Nephron (organoid): ENCODE results near the gene ANAPC5.
"Not testable (repeated sequence)": the region's sequence is repeated elsewhere in the genome, so short reads cannot be mapped to it uniquely, and the experiment has no call there.

Source experiments
- H3K27ac Mint-ChIP-seq, 3 experiments: 2 replicates each; pipeline ENCODE4 v1.8.0; 2020; ENCODE audit warnings: mixed read lengths in 3 of 3, mild to moderate bottlenecking in 2 of 3, moderate library complexity in 1 of 3
- H3K27me3 Mint-ChIP-seq: 2 replicates; pipeline ENCODE4 v1.8.0; 2021; ENCODE audit warnings: low read depth, mild to moderate bottlenecking, moderate library complexity, mixed read lengths
- H3K36me3 Mint-ChIP-seq: 2 replicates; pipeline ENCODE4 v1.8.0; 2020; ENCODE audit warnings: low read depth, mixed read lengths
- H3K4me1 Mint-ChIP-seq: 2 replicates; pipeline ENCODE4 v1.8.0; 2020; ENCODE audit warnings: mixed read lengths
- H3K4me3 Mint-ChIP-seq, 3 experiments: 2 replicates each; pipeline ENCODE4 v1.8.0; 2020; ENCODE audit warnings: mild to moderate bottlenecking in 3 of 3, mixed read lengths in 3 of 3, moderate library complexity in 2 of 3
- H3K9me3 Mint-ChIP-seq: 2 replicates; pipeline ENCODE4 v1.8.0; 2020; ENCODE audit warnings: mixed read lengths
- TF ChIP-seq, protein P1 (sequence below), 3 experiments: fragments of 200-600 bp; sonication (generic); IDR thresholded peaks; one replicate each; pipeline ENCODE4 v1.5.0; 2021; ENCODE audit warnings: antibody characterized with exemption in 3 of 3; ENCODE audit not compliant: unreplicated experiment in 3 of 3

Gene ANAPC5

DNA sequence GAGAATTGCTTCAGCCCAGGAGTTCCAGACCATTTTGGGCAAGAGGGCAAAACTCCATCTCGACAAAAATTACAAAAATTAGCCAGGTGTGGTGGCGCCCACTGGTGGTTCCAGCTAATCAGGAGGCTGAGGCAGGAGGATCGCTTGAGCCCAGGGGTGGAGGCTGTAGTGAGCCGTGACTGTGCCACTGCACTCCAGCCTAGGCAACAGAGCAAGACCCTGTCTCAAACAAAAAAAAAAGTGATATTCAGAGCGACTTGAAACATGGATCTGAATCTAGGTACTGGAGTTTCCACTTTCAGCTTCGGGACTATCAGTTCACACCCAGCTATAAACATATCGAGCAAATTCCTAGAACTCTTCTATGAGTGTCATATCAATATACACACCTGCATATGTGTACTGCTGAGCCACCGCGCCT lies 31.4 kb upstream of the ANAPC5 start:
- H3K9me3 Mint-ChIP-seq = no peaks in the 10 kb centered on the region
- no peak overlapping the region for H3K27ac Mint-ChIP-seq
- H3K4me3 Mint-ChIP-seq = no peak overlapping the region
- TF ChIP-seq, protein P1, sequence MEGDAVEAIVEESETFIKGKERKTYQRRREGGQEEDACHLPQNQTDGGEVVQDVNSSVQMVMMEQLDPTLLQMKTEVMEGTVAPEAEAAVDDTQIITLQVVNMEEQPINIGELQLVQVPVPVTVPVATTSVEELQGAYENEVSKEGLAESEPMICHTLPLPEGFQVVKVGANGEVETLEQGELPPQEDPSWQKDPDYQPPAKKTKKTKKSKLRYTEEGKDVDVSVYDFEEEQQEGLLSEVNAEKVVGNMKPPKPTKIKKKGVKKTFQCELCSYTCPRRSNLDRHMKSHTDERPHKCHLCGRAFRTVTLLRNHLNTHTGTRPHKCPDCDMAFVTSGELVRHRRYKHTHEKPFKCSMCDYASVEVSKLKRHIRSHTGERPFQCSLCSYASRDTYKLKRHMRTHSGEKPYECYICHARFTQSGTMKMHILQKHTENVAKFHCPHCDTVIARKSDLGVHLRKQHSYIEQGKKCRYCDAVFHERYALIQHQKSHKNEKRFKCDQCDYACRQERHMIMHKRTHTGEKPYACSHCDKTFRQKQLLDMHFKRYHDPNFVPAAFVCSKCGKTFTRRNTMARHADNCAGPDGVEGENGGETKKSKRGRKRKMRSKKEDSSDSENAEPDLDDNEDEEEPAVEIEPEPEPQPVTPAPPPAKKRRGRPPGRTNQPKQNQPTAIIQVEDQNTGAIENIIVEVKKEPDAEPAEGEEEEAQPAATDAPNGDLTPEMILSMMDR (IDR thresholded peaks at IDR 0.05; ENCODE audit: unreplicated experiment in 3 of 3) = no peak
- no peaks in the 10 kb centered on the region for H3K36me3 Mint-ChIP-seq
- no peaks in the 10 kb centered on the region for H3K4me1 Mint-ChIP-seq
- peaks cover 3% of the 10 kb centered on the region for H3K27me3 Mint-ChIP-seq

GRCh38 chr12:121379945-121380344 lies 27.7 kb upstream of the ANAPC5 start:
- H3K4me3 Mint-ChIP-seq = no peak overlapping the region
- H3K9me3 Mint-ChIP-seq = no peaks in the 10 kb centered on the region
- H3K27me3 Mint-ChIP-seq = peaks cover 3% of the 10 kb centered on the region
- TF ChIP-seq, protein P1 (IDR thresholded peaks at IDR 0.05; ENCODE audit: unreplicated experiment in 3 of 3) = no peak
- H3K27ac Mint-ChIP-seq = no peak overlapping the region
- H3K4me1 Mint-ChIP-seq = no peaks in the 10 kb centered on the region
- no peaks in the 10 kb centered on the region for H3K36me3 Mint-ChIP-seq

GRCh38 chr12:121378736-121379135 lies 26.5 kb upstream of the ANAPC5 start:
- no peak overlapping the region for H3K27ac Mint-ChIP-seq

GRCh38 chr12:121376754-121377697 lies 24.8 kb upstream of the ANAPC5 start:
- Mint-ChIP-seq H3K27me3 (no peaks in the 10 kb centered on the region), H3K9me3 (no peaks in the 10 kb centered on the region), H3K4me3 (no peak overlapping the region), H3K36me3 (no peaks in the 10 kb centered on the region), H3K27ac (peak overlapping the region in 1 of 3 experiments; percentile 83), H3K4me1 (no peaks in the 10 kb centered on the region)
- TF ChIP-seq, protein P1 (IDR thresholded peaks at IDR 0.05; ENCODE audit: unreplicated experiment in 3 of 3) = no peak

More at GRCh38 chr12:121378736-121379135, 26.5 kb upstream of the ANAPC5 start:
- TF ChIP-seq, protein P1 (IDR thresholded peaks at IDR 0.05; ENCODE audit: unreplicated experiment in 3 of 3) = no peak
- Mint-ChIP-seq H3K36me3 (no peaks in the 10 kb centered on the region), H3K9me3 (no peaks in the 10 kb centered on the region), H3K27me3 (peaks cover 3% of the 10 kb centered on the region), H3K4me3 (no peak overlapping the region), H3K4me1 (no peaks in the 10 kb centered on the region)

- H3K4me1 Mint-ChIP-seq, H3K27me3 Mint-ChIP-seq, H3K36me3 Mint-ChIP-seq, H3K4me3 Mint-ChIP-seq, H3K9me3 Mint-ChIP-seq, H3K27ac Mint-ChIP-seq: not testable (repeated sequence)
Measured at GRCh38 chr12:121374945-121375584, 22.9 kb upstream of the ANAPC5 start.

- not testable (repeated sequence) for H3K4me3 Mint-ChIP-seq, H3K36me3 Mint-ChIP-seq, H3K4me1 Mint-ChIP-seq, H3K27ac Mint-ChIP-seq, H3K27me3 Mint-ChIP-seq, H3K9me3 Mint-ChIP-seq
Measured at GRCh38 chr12:121374336-121374735, 22.1 kb upstream of the ANAPC5 start.
